IMR-90 (cell line): ENCODE data around the gene USB1.

Source experiments
- CEBPB ChIP-seq: IDR thresholded peaks from 2 replicates; pipeline ENCODE4 v1.6.1; 2012; ENCODE audit warnings: low read depth, low read length, improper control_type of control experiment
- CHD1 ChIP-seq: IDR thresholded peaks from 2 replicates; pipeline ENCODE4 v1.6.1; 2012; ENCODE audit warnings: low read depth, low read length, improper control_type of control experiment
- CTCF ChIP-seq: conservative IDR thresholded peaks from 2 replicates; pipeline ENCODE4 v1.5.1; 2012; ENCODE audit warnings: mild to moderate bottlenecking, low read depth, low read length, improper control_type of control experiment
- ELK1 ChIP-seq: fragments of 150-350 bp; IDR thresholded peaks from 2 replicates; pipeline ENCODE4 v1.6.1; 2016; ENCODE audit warnings: low read depth, mild to moderate bottlenecking, low read length, moderate library complexity, borderline replicate concordance
- FOS ChIP-seq: fragments of 150-350 bp; IDR thresholded peaks from 2 replicates; pipeline ENCODE4 v1.6.1; 2016; ENCODE audit warnings: low read depth, low read length
- MAZ ChIP-seq: IDR thresholded peaks from 2 replicates; pipeline ENCODE4 v1.6.1; 2012; ENCODE audit warnings: low read depth, mild to moderate bottlenecking, low read length, improper control_type of control experiment, moderate library complexity, borderline replicate concordance
- POLR2A ChIP-seq: IDR thresholded peaks from 2 replicates; pipeline ENCODE4 v1.6.1; 2012; ENCODE audit warnings: mild to moderate bottlenecking, low read depth, low read length
- RAD21 ChIP-seq: IDR thresholded peaks from 2 replicates; pipeline ENCODE4 v1.6.1; 2012; ENCODE audit warnings: low read length, improper control_type of control experiment
- RCOR1 ChIP-seq: IDR thresholded peaks from 2 replicates; pipeline ENCODE4 v1.6.1; 2012; ENCODE audit warnings: mild to moderate bottlenecking, low read length, improper control_type of control experiment; ENCODE audit not compliant: insufficient replicate concordance
- RFX5 ChIP-seq: IDR thresholded peaks from 2 replicates; pipeline ENCODE4 v1.8.0; 2012; ENCODE audit warnings: low read depth, mild to moderate bottlenecking, low read length, moderate library complexity
- SMC3 ChIP-seq: fragments of 150-350 bp; IDR thresholded peaks from 2 replicates; pipeline ENCODE4 v1.6.1; 2016; ENCODE audit warnings: low read depth, mild to moderate bottlenecking, antibody characterized with exemption, low read length, moderate library complexity
- USF2 ChIP-seq: fragments of 150-350 bp; IDR thresholded peaks from 2 replicates; pipeline ENCODE4 v1.6.1; 2017; ENCODE audit warnings: mild to moderate bottlenecking, antibody characterized with exemption, low read length, low read depth

GRCh38 chr16:58010886-58011285 lies 9.7 kb downstream of the USB1 start:
- TF ChIP-seq CTCF (no peak), SMC3 (no peak), CHD1 (no peak), POLR2A (no peak), RCOR1 (no peak), USF2 (no peak), RFX5 (no peak), MAZ (no peak), RAD21 (no peak), ELK1 (no peak), FOS (no peak), CEBPB (no peak)
